ENCODE results near the gene C5AR2. TPM values are rescaled to one million over a fixed set of nuclear protein-coding genes. Genes with fewer than 3 reads are reported as not detected.

The C5AR2 gene
- total and polyA plus RNA-seq, 8 donors = 0.09 to 1.2 (median 0.23) TPM; not detected in 1

- FAIRE-seq (no peak), ATAC-seq (peak in 2 of 4 donors; percentile 15 to 17), DNase-seq (no peak)
- intact Hi-C loops (cut with DNase I) = no loop called here
- Histone ChIP-seq H3K9me3 (no peaks in the 10 kb centered on the region), H3K27me3 (no peaks in the 10 kb centered on the region), H3K36me3 (peaks cover 6 to 62% (median 44%) of the 10 kb centered on the region in 3 donors), H3K27ac (no peak overlapping the region), H3K4me3 (no peak overlapping the region), H3K4me1 (no peaks in the 10 kb centered on the region)
- TF ChIP-seq CTCF (IDR thresholded peaks at IDR 0.05) = no peak
- WGBS, 2 donors = 86 to 89% methylated on average over 12 of the region's 12 CpGs
These were observed 45.8 kb downstream of the C5AR2 start for GRCh38 chr19:47377801-47378200.

GRCh38 chr19:47378246-47378645, 46.3 kb downstream of the C5AR2 start:
- DNase-seq (no peak), FAIRE-seq (no peak), ATAC-seq (no peak)
- Histone ChIP-seq H3K27me3 (no peaks in the 10 kb centered on the region), H3K27ac (no peak overlapping the region), H3K4me3 (no peak overlapping the region), H3K36me3 (peaks cover 6 to 57% (median 43%) of the 10 kb centered on the region in 3 donors), H3K4me1 (no peaks in the 10 kb centered on the region), H3K9me3 (no peaks in the 10 kb centered on the region)
- no peak for TF ChIP-seq CTCF (IDR thresholded peaks at IDR 0.05)
- WGBS, 2 donors = 92 to 93% methylated on average over 11 of the region's 11 CpGs
- intact Hi-C loops (cut with DNase I) = no loop called here

GRCh38 chr19:47379381-47379938, 47.5 kb downstream of the C5AR2 start:
- FAIRE-seq = no peak
- DNase-seq = no peak
- intact Hi-C loops (cut with DNase I) = no loop called here

GRCh38 chr19:47380559-47380958, 48.6 kb downstream of the C5AR2 start:
- H3K27me3 ChIP-seq = no peaks in the 10 kb centered on the region
- H3K27ac ChIP-seq = no peak overlapping the region
- WGBS, 2 donors = 94 to 97% methylated on average over 6 of the region's 6 CpGs
- TF ChIP-seq CTCF (IDR thresholded peaks at IDR 0.05) = no peak
- H3K9me3 ChIP-seq = no peaks in the 10 kb centered on the region
- FAIRE-seq (no peak), DNase-seq (no peak), ATAC-seq (no peak)
- intact Hi-C loops (cut with DNase I) = loop anchor here in 1 of 3 donors (10.0 kb wide), 1 partner anchor 86 kb away; no protein-coding TSS in a partner anchor
- H3K36me3 ChIP-seq = peaks cover 0 to 35% (median 29%) of the 10 kb centered on the region in 3 donors
- no peak overlapping the region for H3K4me3 ChIP-seq
- no peaks in the 10 kb centered on the region for H3K4me1 ChIP-seq

More at GRCh38 chr19:47379381-47379938, 47.5 kb downstream of the C5AR2 start:
- no peaks in the 10 kb centered on the region for H3K9me3 ChIP-seq
- H3K27me3 ChIP-seq = no peaks in the 10 kb centered on the region
- TF ChIP-seq CTCF (IDR thresholded peaks at IDR 0.05) = no peak
- ATAC-seq = no peak
- 90 to 94% methylated on average over 21 to 23 of the region's 23 CpGs for WGBS, 2 donors
- no peaks in the 10 kb centered on the region for H3K4me1 ChIP-seq
- H3K4me3 ChIP-seq = no peak overlapping the region
- no peak overlapping the region for H3K27ac ChIP-seq
- peaks cover 0 to 45% (median 36%) of the 10 kb centered on the region in 3 donors for H3K36me3 ChIP-seq

- FAIRE-seq = no peak
- intact Hi-C loops (cut with DNase I) = loop anchor here in 1 of 3 donors (10.0 kb wide), 1 partner anchor 86 kb away; no protein-coding TSS in a partner anchor
- no peak for TF ChIP-seq CTCF (IDR thresholded peaks at IDR 0.05)
- Histone ChIP-seq H3K4me3 (no peak overlapping the region), H3K9me3 (no peaks in the 10 kb centered on the region), H3K27me3 (no peaks in the 10 kb centered on the region), H3K27ac (no peak overlapping the region), H3K4me1 (no peaks in the 10 kb centered on the region), H3K36me3 (peaks cover 0 to 30% (median 26%) of the 10 kb centered on the region in 3 donors)
- WGBS, 2 donors = 92% methylated on average over 14 of the region's 14 CpGs
- no peak for ATAC-seq
- no peak for DNase-seq
These were observed 49.1 kb downstream of the C5AR2 start for GRCh38 chr19:47381121-47381520.
